Stimulated activated CD4-positive, alpha-beta T cell treated with anti-CD3 and anti-CD28 coated beads, TNF-alpha, amount 100 ng/mL, for 1 hour (primary cell): Measurements from ENCODE around the gene TAC1.
"Not testable (repeated sequence)": the region's sequence is repeated elsewhere in the genome, so short reads cannot be mapped to it uniquely, and the experiment has no call there.

Source experiments
- DNase-seq, 3 donors: peaks; one replicate each; pipeline ENCODE4 v3.0.0-alpha.2; 2020; ENCODE audit warnings: low read depth in 3 of 3, low spot score in 1 of 3

TAC1 gene

GRCh38 chr7:97731736-97732564 lies at the start of gene TAC1:
Gene TAC1, plus strand, starts transcription at chr7:97732086. Its CDS starts 527 bp downstream, at chr7:97732613.
- no peak for DNase-seq

GRCh38 chr7:97685952-97686351 lies 45.9 kb upstream of the TAC1 start:
- DNase-seq = no peak

- DNase-seq = no peak
Measured at GRCh38 chr7:97693586-97693985, 38.3 kb upstream of the TAC1 start.

GRCh38 chr7:97694355-97694754 lies 37.5 kb upstream of the TAC1 start:
- no peak for DNase-seq

GRCh38 chr7:97697396-97697795 lies 34.5 kb upstream of the TAC1 start:
- DNase-seq = no peak

- DNase-seq = no peak
Measured at GRCh38 chr7:97722386-97722785, 9.5 kb upstream of the TAC1 start.

- DNase-seq = no peak
Measured at GRCh38 chr7:97732565-97733275, 834 bp downstream of the TAC1 start.

- no peak for DNase-seq
Measured at GRCh38 chr7:97733276-97734161, 1.6 kb downstream of the TAC1 start.

- no peak for DNase-seq
Measured at GRCh38 chr7:97734255-97734654, 2.4 kb downstream of the TAC1 start.

GRCh38 chr7:97735075-97735474 lies 3.2 kb downstream of the TAC1 start:
- DNase-seq = no peak

- no peak for DNase-seq
Measured at GRCh38 chr7:97748482-97748881, 16.6 kb downstream of the TAC1 start.

GRCh38 chr7:97751566-97751965 lies 19.7 kb downstream of the TAC1 start:
- DNase-seq = no peak

- no peak for DNase-seq
Measured at GRCh38 chr7:97752215-97752614, 20.3 kb downstream of the TAC1 start.

- no peak for DNase-seq
Measured at GRCh38 chr7:97757824-97758223, 25.9 kb downstream of the TAC1 start.

- no peak for DNase-seq
Measured at GRCh38 chr7:97770850-97771249, 39.0 kb downstream of the TAC1 start.

GRCh38 chr7:97771576-97771975 lies 39.7 kb downstream of the TAC1 start:
- DNase-seq = no peak

- DNase-seq = no peak
Measured at GRCh38 chr7:97772045-97772901, 40.4 kb downstream of the TAC1 start.

- not testable (repeated sequence) for DNase-seq
Measured at GRCh38 chr7:97786398-97786797, 54.5 kb downstream of the TAC1 start.
